Breast epithelium (tissue), 4 donors: ENCODE measurements around the gene EXOC3L2. TPM values are rescaled to one million over a fixed set of nuclear protein-coding genes. Genes with fewer than 3 reads are reported as not detected.

Experiments used
- DNase-seq, 2 donors: peaks; one replicate each; pipeline ENCODE4 v3.0.0-alpha.2; 2019; ENCODE audit warnings: low spot score in 2 of 2
- H3K27ac ChIP-seq, 2 donors: fragments of 200-600 bp; sonication (generic) in 1 of 2; one replicate each; pipeline ENCODE4 v1.5.1; 2016 to 2019; ENCODE audit warnings: mild to moderate bottlenecking in 1 of 2
- H3K27me3 ChIP-seq, 2 donors: fragments of 200-600 bp; sonication (generic) in 1 of 2; one replicate each; pipeline versions ENCODE4 v1.5.1 to v1.6.0; 2017 to 2019; ENCODE audit warnings: control low read depth in 1 of 2, mild to moderate bottlenecking in 1 of 2
- H3K36me3 ChIP-seq: fragments of 200-600 bp; one replicate; pipeline ENCODE4 v1.5.1; 2019
- H3K4me1 ChIP-seq, 2 donors: fragments of 200-600 bp; sonication (generic); one replicate each; pipeline ENCODE4 v1.5.1; 2016 to 2019; ENCODE audit warnings: control low read depth in 1 of 2
- H3K4me3 ChIP-seq, 3 donors: fragments of 200-600 bp; sonication (generic); 1 replicate in 2 of 3; 2 replicates in 1 of 3; pipeline ENCODE4 v1.5.1; 2016 to 2019; ENCODE audit warnings: mild to moderate bottlenecking in 3 of 3, moderate library complexity in 2 of 3
- H3K9me3 ChIP-seq, 2 donors: fragments of 200-600 bp; sonication (generic) in 1 of 2; one replicate each; pipeline ENCODE4 v1.5.1; 2016 to 2019; ENCODE audit warnings: control low read depth in 1 of 2
- CTCF ChIP-seq, 3 donors: fragments of 450-650 bp; IDR thresholded peaks; one replicate each; pipeline ENCODE4 v1.5.1; 2016 to 2017; ENCODE audit warnings: antibody characterized with exemption in 3 of 3, mild to moderate bottlenecking in 3 of 3, moderate library complexity in 3 of 3
- POLR2A ChIP-seq: fragments of 450-650 bp; IDR thresholded peaks from one replicate; pipeline ENCODE4 v1.6.1; 2016; ENCODE audit warnings: antibody characterized with exemption, mild to moderate bottlenecking, moderate library complexity
- POLR2AphosphoS5 ChIP-seq, 3 donors: sonication (generic); formaldehyde crosslinking; IDR thresholded peaks; one replicate each; pipeline ENCODE4 v1.6.1; 2017; ENCODE audit warnings: antibody characterized with exemption in 3 of 3
- intact Hi-C: fragments of 100-400 bp; cut with DNase I; formaldehyde crosslinking; loops from one replicate; pipeline ENCODE4 v1.15.1; 2023; ENCODE audit warnings: low total_unique reads
- total RNA-seq, 3 donors: library from RNA; depleted of rRNA; stranded (reverse); fragments of >200 nt; gene quantifications; one replicate each; pipeline ENCODE4 v1.1.0, GENCODE V29; 2016

Gene EXOC3L2
- total RNA-seq, 3 donors from 2014 or later: 0.44 to 2.3 (median 0.64) TPM

- Histone ChIP-seq H3K27ac (no peak overlapping the region), H3K4me1 (no peaks in the 10 kb centered on the region), H3K9me3 (no peaks in the 10 kb centered on the region), H3K4me3 (no peak overlapping the region), H3K36me3 (no peaks in the 10 kb centered on the region), H3K27me3 (peaks cover 3 to 4% of the 10 kb centered on the region in 2 donors)
- DNase-seq: no peak
- intact Hi-C loops: no loop called here
- TF ChIP-seq CTCF (IDR thresholded peaks at IDR 0.05): no peak
- no peak for TF ChIP-seq POLR2A
- TF ChIP-seq POLR2AphosphoS5 (IDR thresholded peaks at IDR 0.05): no peak
These were observed 22.5 kb downstream of the EXOC3L2 start for GRCh38 chr19:45222724-45223123.

GRCh38 chr19:45218911-45219743 is 26.1 kb downstream of the EXOC3L2 start:
- Histone ChIP-seq H3K36me3 (no peaks in the 10 kb centered on the region), H3K27me3 (peaks cover 6 to 8% of the 10 kb centered on the region in 2 donors), H3K4me3 (no peak overlapping the region), H3K27ac (no peak overlapping the region), H3K4me1 (no peaks in the 10 kb centered on the region), H3K9me3 (no peaks in the 10 kb centered on the region)
- no peak for TF ChIP-seq CTCF (IDR thresholded peaks at IDR 0.05)
- TF ChIP-seq POLR2A: no peak
- no peak for TF ChIP-seq POLR2AphosphoS5 (IDR thresholded peaks at IDR 0.05)
- no peak for DNase-seq
- intact Hi-C loops: no loop called here

GRCh38 chr19:45218426-45218825 is 26.8 kb downstream of the EXOC3L2 start:
- peaks cover 6 to 8% of the 10 kb centered on the region in 2 donors for H3K27me3 ChIP-seq
- H3K36me3 ChIP-seq: no peaks in the 10 kb centered on the region
- no peaks in the 10 kb centered on the region for H3K9me3 ChIP-seq
- no peak overlapping the region for H3K27ac ChIP-seq
- no peaks in the 10 kb centered on the region for H3K4me1 ChIP-seq
- intact Hi-C loops: no loop called here
- no peak for DNase-seq
- H3K4me3 ChIP-seq: no peak overlapping the region
- no peak for TF ChIP-seq POLR2A
- no peak for TF ChIP-seq POLR2AphosphoS5 (IDR thresholded peaks at IDR 0.05)
- no peak for TF ChIP-seq CTCF (IDR thresholded peaks at IDR 0.05)

- intact Hi-C loops: no loop called here
- TF ChIP-seq CTCF (IDR thresholded peaks at IDR 0.05) (no peak), POLR2A (no peak), POLR2AphosphoS5 (IDR thresholded peaks at IDR 0.05) (no peak)
- Histone ChIP-seq H3K4me1 (no peaks in the 10 kb centered on the region), H3K27me3 (peaks cover 6 to 8% of the 10 kb centered on the region in 2 donors), H3K36me3 (no peaks in the 10 kb centered on the region), H3K27ac (no peak overlapping the region), H3K4me3 (no peak overlapping the region), H3K9me3 (no peaks in the 10 kb centered on the region)
- DNase-seq: no peak
These were observed 27.3 kb downstream of the EXOC3L2 start for GRCh38 chr19:45217957-45218334.

- intact Hi-C loops: no loop called here
- Histone ChIP-seq H3K27ac (no peak overlapping the region), H3K4me1 (no peaks in the 10 kb centered on the region), H3K4me3 (no peak overlapping the region), H3K36me3 (no peaks in the 10 kb centered on the region), H3K27me3 (peaks cover 6 to 8% of the 10 kb centered on the region in 2 donors), H3K9me3 (no peaks in the 10 kb centered on the region)
- TF ChIP-seq POLR2AphosphoS5 (IDR thresholded peaks at IDR 0.05) (no peak), CTCF (IDR thresholded peaks at IDR 0.05) (no peak), POLR2A (no peak)
- DNase-seq: no peak
These were observed 27.8 kb downstream of the EXOC3L2 start for GRCh38 chr19:45217193-45217956.
